HG02571 (cell line): ENCODE data around the gene MKNK1.

Source experiments
- ATAC-seq: cut with Tn5 transposase; IDR thresholded peaks from one replicate; pipeline ENCODE4 v1.9.1; 2021; ENCODE audit warnings: mild to moderate bottlenecking, moderate library complexity; ENCODE audit not compliant: unreplicated experiment

Gene MKNK1

DNA sequence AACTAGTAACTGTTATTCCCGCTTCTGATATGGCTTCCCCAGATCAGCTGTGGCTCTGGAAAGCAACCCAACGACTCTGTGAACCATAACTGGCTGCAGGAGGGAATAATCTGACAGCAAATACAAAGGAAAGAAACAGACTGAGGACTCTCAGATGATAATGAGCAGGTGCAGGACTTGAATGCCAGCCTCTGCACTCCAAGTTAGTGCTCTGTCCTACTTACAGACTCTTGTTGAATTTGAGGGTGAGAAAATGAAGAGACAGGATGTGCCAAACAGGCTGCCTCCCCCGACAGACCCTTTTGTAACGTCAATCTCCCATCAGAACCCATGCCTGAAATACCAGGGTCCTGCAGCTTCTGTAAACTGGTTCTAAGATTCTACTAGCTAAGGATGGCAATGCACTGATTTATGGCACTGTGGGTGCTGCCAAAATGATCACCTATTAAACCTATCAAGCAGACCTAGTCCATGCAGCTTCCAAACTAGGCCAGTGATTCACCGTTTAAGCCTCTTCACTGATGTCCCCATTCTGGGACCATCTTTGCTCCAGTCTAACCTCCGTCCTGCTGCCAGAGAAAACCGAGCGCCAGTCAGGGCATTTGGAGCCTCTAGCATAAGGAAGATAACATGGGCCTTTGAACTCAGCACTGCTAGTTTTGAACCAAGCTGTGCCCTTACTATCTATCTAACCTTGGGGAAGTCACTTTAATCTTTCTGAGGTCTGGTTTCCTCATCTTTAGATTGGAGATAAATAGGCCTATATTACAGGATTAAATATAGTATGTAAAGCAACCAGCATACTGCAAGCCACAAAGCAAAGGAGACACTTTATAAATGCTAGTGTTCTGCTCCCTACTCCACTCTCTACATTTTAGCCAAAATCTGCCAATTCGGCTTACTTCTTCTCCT is 4.8 kb downstream of the MKNK1 start:
- no peak for ATAC-seq

DNA sequence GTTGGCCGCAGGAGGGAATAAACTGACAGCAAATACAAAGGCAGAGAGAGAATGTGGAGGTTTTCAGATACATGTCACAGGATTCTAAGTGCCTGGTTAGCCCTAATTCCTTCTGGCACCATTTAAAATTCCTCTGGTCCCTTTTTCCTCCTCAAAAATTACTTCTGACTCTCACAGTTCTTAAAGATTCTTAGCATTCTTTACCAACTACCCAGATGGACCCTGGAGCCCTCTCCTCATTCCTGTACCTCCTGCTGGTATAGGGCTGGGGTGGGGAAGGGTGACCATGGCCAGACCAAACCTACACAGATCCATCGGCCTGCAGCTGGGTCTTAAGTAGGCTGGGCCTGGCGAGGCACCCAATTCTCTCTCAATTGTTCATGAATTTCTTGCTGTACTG is 7.2 kb downstream of the MKNK1 start:
- no peak for ATAC-seq

DNA sequence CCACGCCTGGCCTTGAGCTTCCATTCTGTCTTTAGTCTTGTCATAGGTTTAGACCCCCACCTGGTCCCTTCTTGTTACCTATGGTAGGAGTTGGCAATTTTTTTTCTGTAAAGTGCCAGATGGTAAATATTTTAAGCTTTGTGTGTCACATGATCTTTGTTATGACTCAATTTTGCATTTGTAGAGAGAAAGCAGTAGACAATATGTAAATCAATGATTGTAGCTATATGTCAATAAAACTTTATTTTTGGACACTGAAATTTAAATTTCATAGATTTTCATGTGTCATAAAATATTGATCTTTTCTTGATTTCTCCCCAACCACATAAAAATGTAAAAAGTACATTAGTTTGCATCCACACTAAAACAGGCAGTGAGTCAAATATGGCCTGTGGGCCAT is 8.0 kb downstream of the MKNK1 start:
- ATAC-seq: no peak

DNA sequence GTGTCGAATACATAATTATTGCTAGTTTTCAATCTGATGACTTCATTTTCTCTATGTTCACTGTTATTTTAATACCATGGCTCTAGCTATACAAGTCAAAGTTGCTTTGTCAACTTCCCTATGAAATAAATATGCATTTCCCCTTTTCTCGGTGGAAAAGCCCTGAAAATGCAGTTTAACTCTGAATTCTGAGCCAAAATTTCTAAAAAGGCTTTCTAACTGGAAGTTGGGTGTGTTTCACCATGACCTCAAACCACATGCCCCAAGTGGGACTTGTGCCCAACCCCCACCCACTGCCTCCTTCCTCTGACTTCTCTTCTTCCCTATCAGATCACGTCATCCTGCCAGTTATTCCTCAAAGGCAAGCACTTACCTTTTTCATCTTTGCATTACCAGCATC is 8.9 kb downstream of the MKNK1 start:
- ATAC-seq: no peak

DNA sequence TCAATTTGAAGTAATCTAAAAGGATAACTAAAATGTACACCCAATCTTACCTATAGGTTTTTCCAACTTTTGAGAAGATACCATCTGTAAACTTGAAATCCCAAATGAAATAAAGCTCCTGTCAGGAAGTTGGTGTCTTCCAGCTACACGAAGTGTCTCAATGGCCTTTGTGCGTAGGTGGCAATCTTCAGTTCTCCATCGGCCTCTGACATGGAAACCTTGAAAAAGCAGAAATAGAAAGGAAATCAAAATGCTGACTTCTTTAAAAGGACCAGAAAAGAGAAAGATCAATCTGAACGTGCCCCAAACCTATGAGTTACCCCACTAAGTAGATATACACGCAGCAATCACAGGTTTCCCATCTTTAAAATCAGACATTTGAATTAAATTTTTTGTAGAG is 10.0 kb downstream of the MKNK1 start:
- ATAC-seq: no peak

DNA sequence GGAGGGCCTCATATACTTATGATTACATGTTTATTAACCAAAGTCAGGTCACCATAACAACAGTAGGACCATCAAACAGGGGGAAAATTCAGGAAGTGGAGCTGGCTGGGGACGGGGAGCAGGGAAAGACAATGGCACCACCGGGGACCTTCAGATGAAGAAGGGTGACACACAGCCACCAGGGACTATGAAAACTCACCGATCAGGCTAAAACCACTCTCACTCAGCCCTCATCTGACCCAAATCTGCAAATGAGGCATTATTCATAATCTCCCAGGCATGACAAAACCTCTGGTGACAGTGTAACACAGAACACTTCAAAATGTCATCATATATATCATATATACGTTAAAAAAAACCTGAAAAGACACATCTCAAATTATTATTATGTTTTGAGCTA is 11.2 kb downstream of the MKNK1 start:
- no peak for ATAC-seq

DNA sequence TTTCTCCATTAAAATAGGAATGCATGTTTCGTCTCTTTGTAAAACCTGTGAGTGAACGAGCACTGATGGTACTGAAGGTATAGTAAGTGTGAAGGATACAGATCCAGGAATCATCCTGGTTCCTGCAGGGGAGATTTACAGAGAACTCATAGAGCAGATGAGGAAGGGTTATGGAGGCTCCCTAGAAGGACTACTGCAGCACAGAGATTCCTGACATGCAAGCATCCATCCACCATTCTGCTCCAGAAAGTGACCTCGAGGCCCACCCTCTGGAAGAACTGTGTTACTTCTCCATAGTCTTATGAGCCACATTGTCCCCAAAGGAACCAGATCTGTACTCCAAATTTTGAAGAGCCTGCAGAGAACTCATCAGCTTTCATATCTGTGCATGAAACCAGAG is 14.5 kb downstream of the MKNK1 start:
- ATAC-seq: no peak

DNA sequence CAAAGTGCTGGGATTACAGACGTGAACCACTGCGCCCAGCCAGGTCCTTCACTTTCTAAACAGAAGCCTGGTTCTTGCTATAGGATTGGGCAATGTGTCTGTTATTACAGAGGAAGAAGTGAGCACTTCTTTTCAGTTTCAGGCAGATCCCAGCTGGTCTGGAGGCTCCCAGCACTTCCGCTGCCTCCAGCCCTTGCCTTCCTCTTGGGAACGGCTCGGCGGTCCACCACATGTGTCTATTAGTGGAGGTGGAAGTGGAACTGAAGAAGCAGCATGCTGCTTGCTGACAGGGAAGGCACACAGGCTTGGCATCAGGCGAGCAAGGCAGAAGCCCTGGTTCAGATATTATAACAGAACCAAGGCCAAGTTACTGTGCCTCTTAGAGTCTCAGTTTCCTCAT is 17.0 kb downstream of the MKNK1 start:
- no peak for ATAC-seq

DNA sequence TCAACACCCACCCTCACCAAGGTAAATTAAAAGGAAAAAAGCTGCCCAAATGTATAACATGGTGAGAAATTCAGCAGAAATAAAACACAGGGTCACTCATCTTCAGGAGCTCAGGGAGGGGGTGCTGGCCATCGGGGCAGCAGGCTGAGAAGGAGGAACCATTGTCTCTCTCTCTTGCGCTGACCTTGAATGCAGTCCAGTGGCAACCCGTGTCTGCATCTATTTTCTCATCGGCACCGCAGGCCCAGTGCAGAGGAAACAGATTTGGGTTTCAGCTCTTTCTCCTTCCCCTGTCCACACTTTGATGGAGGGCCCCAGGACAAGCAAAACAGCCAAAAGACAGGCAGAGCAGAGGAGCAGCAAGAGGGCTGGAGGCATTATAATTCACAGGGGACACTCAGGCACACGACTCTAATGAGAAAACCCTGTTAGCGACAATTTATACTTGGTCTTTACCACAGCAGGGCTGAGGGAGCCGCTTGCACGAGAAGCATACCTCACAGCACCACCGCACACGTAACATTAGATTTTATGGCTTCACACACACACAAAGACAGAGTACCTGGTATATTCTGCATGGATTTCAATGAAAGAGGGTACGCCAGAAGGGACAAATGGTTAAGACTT is 18.6 kb downstream of the MKNK1 start:
- ATAC-seq: no peak

DNA sequence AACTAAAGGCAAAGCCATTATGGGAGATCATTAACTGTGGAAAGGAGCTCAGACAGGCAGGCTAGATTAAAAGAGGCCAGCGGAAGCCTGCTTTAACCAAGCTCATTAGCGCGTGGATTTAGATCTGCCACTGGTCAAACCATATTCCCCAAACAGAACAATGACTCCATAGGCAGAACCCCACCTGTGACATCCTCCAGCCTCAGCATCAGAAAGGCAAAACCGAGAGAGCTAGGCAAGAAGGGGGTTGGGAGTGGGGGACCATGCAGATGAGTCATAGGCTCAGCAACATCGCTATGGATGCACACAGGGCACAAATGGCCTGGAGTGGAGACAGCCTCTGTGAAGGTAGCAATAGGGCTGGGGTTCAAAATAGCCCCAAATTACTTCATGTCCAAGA is 20.6 kb downstream of the MKNK1 start:
- ATAC-seq: no peak

DNA sequence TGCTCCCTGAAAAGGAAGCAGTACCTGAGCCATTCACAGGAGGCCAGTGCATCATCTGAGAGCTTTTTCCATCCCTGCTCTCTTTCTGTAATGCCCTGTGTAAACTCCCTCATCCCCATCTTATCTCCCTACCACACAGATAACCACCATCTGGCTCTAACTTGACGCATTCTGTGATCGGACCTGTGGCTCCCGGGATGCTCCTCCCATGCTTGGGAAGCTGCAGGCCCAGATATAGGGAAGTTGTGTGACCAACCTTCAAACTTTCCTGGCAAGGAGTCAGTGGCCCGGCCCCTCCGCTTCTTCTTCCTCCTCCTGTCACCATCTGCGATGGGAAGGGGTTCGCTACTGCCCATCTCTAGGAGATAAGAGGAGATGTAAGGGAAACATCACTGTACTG is 21.1 kb downstream of the MKNK1 start:
- ATAC-seq: no peak

DNA sequence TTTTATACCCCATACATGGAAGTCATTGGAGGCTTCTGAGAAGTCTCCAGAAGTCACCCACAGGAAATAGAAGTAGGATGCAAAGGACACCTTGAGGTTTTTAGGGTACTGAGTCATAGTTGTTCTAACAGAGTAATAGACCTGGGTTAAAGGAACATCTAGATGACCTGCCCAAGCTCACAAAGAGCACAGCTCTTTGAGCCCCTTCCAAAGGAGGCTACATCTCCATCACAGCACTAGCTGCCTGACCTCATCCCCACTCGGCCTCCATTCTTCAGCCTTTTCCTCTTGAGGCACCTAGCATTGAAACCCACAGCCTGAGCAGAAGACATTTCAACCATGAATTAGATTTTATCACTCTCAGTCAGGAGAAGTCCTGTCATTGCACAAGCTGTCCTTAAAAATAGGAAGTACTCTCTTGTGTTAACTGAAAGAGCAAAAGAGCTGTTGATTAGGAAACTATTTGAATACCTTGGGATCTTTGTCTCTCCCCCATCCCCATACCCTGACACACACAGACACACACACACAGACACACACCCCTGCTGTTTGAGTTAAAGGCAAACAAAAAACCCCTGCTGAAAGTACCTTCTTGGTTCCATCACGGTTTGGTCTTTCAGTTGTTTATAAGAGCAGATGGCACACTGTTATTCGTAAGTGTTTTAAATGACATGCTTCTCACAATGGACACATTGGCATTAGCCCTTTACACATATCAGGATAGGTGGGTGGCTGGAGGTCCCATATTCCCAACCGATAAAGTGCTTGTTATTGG is 22.2 kb downstream of the MKNK1 start:
- ATAC-seq: no peak

DNA sequence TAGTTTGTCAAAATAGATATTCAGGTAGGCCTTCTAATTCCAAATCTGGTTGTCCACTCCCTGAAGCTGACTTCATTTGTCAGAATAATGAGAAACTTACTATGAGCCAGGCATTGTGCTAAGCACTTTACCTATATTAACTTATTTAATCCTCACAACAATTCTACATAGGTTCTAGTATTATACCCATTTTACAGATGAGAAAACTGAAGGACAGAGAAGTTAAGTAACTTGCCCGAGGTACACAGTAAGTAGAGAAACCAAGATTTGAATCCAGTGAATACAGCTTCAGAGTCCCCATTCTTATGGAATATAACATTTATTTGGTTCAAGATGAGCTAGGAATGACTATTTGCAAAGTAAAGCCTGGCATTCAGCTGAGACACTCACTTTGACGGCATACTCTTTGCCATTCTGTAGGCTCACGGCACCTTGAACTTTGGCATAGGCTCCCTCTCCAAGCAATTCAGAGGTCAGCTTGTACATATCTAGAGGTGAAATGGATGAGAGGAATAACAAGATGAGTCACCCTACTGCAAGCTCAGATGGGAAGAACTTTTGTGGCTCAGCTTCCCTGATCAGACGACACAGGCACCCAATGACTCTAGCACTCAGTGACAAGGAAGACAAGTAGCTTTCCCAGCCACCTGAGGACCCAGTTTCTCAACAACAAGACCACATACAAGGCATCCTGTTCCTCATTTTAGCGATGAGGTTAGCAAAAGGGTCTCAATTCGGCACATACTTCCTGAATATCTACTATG is 23.7 kb downstream of the MKNK1 start:
- ATAC-seq: no peak

DNA sequence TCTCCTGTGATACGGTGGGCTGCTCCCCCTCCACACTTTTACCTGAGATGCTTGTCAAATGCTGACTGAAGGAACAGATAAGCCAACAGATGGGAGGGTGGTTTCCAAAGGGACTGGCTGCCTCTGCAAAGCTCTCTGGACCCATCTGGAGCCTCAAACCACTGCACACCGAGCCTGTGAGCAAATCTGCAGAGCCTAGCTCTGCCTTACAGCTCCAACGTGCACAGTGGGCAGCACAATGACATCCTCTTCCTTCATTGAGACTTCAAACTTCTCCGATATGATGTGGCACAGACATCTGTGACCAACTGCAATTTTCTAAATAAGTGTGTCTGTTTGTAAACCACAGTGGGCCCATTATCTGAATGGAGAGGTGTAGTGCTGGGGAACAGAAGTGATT is 26.4 kb downstream of the MKNK1 start:
- ATAC-seq: no peak

DNA sequence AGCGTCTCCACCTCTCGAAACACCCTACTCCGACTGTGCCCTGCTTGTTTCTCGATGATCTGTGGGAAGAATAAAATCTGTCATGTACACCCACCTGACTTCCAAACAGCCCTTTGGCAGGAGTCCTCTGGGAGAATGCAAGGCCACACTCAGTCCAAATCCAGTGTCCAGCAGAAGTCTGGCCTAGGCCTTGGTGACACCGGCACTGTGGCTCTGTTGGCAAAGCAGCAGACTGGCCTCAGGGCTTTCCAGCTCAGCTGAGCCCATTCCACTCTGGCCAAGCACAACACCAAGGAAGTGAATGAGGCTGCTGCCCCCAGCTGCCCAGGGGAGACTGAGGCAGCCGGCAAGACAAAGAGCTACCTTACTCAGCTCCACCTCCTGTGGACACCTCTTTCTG is 27.5 kb downstream of the MKNK1 start:
- ATAC-seq: no peak

DNA sequence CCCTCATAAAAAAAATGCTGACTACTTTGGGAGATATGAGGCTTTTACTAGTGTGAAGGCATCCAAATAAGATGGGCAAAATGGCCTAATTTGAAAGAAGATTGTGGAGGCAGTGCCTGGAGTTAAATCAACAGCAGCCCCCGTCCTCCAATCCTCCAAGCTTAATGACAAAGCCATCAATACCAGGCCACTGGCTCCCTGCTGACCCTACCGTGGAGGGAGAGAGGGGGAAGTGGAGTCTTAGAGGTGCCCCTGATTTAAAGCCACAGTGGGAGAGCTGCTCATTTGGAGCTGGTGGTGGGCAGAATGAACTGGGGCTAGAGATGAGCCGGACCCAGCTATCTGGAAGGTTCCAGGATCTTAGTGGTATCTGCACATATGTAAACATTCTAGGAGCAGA is 28.3 kb downstream of the MKNK1 start:
- ATAC-seq: no peak

DNA sequence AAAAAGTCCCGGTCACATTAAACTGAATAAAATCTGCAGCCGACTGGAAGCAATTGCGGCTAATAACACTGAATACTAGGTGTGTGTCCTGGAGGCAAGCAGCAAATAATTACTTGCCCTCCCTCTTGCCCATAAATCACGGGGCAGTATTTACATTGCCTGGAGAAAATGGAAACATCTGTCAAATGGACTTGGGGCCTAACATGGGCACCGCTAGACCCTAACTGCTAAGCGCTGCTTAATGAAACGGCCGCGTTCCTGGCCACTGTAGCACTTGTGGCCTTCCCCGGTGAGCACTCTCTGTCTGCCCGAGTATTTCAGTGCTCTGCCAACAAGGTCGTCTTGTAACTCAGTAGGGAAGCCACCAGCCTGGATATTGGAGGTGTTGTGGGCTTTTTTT is 28.8 kb downstream of the MKNK1 start:
- ATAC-seq: no peak

DNA sequence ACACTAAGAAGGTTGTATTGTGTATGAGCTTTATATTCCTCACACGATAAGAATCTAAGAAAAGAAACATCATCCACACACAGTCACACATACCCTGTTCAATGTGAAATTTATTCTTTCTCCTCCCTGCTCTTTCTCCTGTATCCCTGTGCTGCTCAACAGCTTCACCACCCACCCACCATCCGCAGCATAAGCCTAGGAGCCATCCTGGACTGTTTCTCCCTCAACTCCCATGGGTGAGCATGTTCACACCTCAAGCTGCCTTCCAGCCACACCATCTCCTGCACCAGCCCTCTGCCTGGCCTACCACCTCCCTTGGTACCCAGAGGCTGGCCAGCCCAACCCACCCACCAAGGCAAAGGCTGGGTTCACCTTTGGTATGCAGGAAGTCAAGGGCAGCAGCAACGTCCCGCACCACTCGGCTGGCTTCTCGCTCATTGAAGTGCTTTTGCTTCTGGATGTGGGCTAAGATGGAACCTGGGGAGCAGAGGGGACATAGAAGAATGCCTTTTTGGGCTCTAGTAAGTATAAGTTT is 32.3 kb downstream of the MKNK1 start:
- no peak for ATAC-seq

DNA sequence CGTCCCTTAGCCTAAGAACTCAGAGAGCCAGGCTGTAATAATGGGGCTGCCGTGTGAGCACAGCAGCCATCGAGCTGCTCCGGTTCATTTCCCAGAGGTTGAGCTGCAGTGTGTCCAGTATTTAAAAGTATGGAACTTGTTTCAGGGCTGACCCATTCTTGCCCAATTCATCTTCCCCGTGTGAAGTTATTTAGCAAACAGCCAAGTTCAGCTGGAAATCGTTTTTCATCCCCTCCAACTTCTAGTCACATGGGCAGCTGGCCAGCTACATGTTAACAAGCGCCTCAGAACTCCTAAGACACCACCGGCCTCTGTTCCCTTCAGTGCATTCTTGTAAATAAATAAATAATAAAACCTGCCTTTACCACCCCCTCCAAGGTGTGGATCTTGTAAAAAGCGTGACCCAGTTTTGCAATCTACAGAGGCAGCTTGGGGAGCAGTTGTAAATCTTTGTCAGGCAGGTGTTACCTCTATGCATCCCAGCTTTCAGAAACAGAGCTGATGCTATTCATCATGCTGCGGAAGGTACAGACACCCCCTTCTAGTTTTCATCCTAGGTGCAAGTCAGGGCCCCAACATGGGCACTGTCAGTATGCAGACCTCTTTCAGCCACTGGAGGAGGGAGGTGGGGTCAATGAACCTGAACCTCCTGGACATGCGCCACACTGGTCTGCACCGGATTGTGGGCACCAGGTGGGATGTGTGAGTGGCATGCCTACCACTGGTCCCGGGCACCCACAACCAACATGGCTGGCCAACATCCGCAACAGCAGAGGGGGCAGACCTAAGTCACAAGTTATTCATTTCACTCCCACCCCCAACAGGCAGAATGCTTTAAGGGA is 34.0 kb downstream of the MKNK1 start:
- ATAC-seq: no peak

DNA sequence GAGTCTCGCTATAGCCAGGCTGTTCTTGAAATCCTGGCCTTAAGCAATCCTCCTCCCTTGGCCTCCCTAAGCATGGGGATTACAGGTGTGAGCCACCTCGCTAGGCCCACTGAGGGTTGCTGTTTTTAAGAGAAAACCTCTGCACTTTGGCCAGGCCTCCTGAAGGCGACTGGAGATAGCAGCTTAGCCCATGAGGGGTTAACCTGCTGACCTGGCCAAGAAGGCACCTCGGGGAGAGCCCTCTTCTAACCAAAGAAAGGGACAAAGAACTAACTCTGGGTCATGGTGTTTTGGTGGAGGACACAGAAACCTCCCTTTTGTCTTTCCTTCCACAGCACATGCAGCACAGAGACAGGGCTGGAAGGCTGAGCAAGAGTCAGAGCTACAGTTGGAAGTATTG is 35.0 kb downstream of the MKNK1 start:
- no peak for ATAC-seq
